ENCODE results near the gene GYS1.
"Not testable (repeated sequence)": the region's sequence is repeated elsewhere in the genome, so short reads cannot be mapped to it uniquely, and the experiment has no call there.

Gene GYS1

DNA sequence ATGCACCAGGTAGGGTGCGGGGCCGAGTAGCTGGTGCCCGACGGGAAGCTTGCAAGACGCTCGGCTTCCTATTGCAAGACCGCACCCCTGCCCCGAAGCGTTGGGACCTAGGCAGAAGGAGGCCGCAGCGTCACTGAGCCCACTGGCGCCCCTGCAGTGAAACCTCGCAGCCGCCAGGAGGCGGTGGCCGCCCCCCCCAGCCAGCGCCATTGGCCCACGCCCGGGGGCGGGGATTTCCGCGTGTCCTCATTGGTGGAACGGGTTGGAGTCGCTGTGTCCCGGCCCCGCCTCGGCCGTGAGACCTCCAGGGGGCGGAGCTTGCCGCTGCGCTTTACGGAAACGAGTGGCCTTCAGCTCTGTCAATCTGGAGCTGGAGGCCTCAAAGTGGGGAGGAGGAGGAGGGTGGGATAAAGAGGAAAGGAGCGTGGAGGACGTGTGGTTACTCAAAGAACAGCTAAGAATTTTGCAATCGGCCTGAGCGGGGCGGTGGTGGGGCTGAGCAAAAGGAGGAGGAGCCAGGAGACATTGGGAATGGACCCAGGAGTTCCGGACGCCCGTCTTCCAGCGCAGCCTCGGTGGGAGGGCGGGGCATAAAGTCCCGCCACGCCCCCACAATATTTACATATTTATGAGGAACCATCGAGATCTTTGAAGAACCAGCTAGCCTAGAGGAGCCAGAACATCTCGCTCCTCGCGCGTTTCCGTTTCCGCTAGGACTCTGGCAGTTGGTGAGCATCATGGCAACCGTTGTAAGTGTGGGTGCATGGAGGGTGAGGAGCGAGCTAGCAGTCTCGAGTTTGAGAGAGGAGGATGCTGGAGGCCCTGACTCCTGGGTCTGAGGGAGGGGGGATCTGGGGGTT, at the start of gene GYS1, which contains the start of gene RUVBL2:
Gene GYS1, minus strand, starts transcription at position 135 of the 860 bp plus-strand sequence. CDS start 197 bp downstream, outside the sequence.
Gene RUVBL2, plus strand, starts transcription at position 713 of the 860 bp plus-strand sequence. Its CDS starts 25 bp downstream, at position 738.
- DNase-seq = peak; percentile 99

DNA sequence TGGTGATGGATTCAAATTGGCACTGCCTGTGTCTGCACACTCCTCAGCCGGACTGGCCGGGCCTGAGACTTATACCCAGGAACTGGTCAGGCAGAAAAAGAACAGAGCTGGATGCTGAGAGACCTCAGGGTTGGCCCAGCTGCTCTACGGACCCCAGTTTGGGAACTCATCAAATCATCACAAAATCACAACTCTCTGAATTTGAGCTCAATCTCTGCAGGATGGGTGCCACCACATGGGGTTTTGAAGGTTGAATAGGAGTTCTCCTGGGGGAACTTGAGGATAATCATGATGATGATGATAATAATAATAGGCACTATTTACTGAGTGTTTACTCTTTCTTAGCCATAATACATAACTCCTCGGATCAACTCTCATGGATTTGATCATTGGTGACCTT, 49.6 kb upstream of the GYS1 start:
- DNase-seq = not testable (repeated sequence)

- DNase-seq = no peak
Measured at GRCh38 chr19:49042177-49042576, 49.1 kb upstream of the GYS1 start.

GRCh38 chr19:49039736-49040135, 46.6 kb upstream of the GYS1 start:
- not testable (repeated sequence) for DNase-seq

DNA sequence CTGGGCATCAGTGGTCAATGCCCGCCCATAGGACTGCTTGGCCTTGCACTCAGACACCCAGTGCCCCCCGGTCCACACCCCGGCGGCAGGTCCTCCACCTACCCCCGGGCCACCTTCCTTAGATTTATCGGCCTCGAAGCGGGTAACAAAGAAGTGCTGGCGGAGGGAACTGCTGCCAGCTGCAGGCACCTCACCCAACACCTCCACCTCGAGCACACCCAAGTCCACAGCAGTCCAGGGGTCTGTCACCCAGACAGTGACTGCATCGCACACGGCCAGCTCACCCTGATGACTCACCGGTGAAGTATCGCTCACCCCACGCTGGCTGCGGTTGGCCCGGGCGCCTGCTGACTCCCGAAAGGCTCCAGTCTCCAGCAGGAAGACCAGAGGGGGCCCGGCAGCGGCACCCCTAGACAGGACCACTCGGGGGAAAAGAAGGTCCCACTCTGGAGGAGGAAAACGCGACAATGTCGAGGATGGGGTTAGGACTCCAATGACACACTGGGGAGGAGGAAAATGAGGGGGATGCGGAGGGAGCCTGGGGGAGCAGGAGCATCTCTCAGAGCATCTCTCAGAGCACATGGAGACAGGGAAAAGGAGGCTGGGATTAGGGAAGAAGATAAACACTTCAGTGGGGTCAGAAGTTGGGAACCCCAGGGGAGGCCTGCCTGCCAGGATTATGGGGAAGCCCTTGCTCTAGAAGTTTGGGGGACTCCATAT, 45.6 kb upstream of the GYS1 start:
- not testable (repeated sequence) for DNase-seq

- DNase-seq = not testable (repeated sequence)
Measured at GRCh38 chr19:49038111-49038510, 45.0 kb upstream of the GYS1 start.

DNA sequence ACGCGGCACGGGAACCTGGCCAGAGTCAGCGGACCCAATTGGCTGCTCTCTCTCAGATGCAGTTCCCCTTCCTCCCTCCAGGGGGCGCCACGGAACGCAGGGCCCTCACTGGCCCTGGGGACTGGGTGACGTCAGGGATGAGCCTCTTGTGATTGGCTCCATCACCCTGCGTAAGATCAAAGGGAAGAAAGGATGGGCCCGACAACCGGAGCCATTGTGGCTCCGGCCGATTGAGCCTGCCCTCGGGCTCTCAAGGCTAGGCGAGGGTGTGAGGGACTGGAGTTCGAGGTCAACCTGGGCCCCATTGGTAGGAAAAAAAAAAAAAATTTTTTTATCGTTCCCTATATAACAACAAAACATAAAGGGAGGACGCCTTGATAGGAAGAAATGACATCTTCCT, 43.7 kb upstream of the GYS1 start, which contains the start of gene CGB1:
Gene CGB1, minus strand, starts transcription at position 81 of the 400 bp plus-strand sequence. CDS start 184 bp downstream, outside the sequence.
- not testable (repeated sequence) for DNase-seq

GRCh38 chr19:49031642-49032301, 38.7 kb upstream of the GYS1 start, which contains the start of gene CGB2:
Gene CGB2 (plus strand): TSS chr19:49031890. CDS start chr19:49032096, 206 bp downstream.
- not testable (repeated sequence) for DNase-seq

DNA sequence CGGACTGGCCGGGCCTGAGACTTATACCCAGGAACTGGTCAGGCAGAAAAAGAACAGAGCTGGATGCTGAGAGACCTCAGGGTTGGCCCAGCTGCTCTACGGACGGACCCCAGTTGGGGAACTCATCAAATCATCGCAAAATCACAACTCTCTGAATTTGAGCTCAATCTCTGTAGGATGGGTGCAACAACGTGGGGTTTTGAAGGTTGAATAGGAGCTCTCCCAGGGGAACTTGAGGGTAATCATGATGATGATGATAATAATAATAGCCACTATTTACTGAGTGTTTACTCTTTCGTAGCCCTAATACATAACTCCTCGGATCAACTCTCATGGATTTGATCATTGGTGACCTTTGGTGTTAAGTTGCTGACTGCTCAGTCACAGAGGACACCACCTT, 37.2 kb upstream of the GYS1 start:
- DNase-seq = not testable (repeated sequence)

GRCh38 chr19:49029749-49030148, 36.6 kb upstream of the GYS1 start:
- DNase-seq = not testable (repeated sequence)

GRCh38 chr19:49028686-49029085, 35.6 kb upstream of the GYS1 start:
- DNase-seq = not testable (repeated sequence)

DNA sequence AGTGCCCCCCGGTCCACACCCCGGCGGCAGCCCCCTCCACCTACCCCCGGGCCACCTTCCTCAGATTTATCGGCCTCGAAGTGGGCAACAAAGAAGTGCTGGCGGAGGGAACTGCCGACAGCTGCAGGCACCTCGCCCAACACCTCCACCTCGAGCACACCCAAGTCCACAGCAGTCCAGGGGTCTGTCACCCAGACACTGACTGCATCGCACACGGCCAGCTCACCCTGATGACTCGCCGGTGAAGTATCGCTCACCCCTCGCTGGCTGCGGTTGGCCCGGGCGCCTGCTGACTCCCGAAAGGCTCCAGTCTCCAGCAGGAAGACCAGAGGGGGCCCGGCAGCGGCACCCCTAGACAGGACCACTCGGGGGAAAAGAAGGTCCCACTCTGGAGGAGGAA, 32.5 kb upstream of the GYS1 start:
- not testable (repeated sequence) for DNase-seq

DNA sequence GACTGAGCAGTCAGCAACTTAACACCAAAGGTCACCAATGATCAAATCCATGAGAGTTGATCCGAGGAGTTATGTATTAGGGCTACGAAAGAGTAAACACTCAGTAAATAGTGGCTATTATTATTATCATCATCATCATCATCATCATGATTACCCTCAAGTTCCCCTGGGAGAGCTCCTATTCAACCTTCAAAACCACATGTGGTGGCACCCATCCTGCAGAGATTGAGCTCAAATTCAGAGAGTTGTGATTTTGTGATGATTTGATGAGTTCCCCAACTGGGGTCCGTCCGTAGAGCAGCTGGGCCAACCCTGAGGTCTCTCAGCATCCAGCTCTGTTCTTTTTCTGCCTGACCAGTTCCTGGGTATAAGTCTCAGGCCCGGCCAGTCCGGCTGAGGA, 32.0 kb upstream of the GYS1 start:
- DNase-seq = not testable (repeated sequence)

- DNase-seq = not testable (repeated sequence)
Measured at GRCh38 chr19:49024233-49024632, 31.1 kb upstream of the GYS1 start, which contains the start of gene CGB3. Gene CGB3 (minus strand): TSS chr19:49024333. CDS start chr19:49023971, 362 bp downstream.

DNA sequence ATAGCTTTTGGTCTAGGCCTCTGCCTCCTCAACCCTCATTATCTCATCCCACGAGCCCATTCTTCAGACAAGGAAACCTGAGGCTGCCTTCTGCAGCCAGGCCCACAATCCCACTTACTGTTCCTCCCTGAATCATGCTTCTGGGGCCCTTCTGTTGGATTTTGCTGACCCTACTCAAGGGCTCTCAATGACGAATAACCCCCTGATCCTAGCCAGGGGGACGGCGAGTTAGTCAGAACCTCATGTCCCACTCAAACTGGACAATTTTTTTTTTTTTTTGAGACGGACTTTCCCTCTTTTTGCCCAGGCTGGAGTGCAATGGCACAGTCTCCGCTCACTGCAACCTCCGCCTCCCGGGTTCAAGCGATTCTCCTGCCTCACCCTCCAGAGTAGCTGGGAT, 29.0 kb upstream of the GYS1 start:
- no peak for DNase-seq

- no peak for DNase-seq
Measured at GRCh38 chr19:49020931-49021895, 28.1 kb upstream of the GYS1 start.

- no peak for DNase-seq
Measured at GRCh38 chr19:49020342-49020741, 27.2 kb upstream of the GYS1 start.

GRCh38 chr19:49019242-49019932, 26.3 kb upstream of the GYS1 start:
- DNase-seq = no peak

GRCh38 chr19:49018388-49019241, 25.5 kb upstream of the GYS1 start:
- DNase-seq = not testable (repeated sequence)

Data from NCI-H510A treated with DMSO at 0.1 percent for 48 hours (cell line).